HCT116 (cell line): ENCODE measurements around the gene TRIM31.
"Not testable (repeated sequence)": the region's sequence is repeated elsewhere in the genome, so short reads cannot be mapped to it uniquely, and the experiment has no call there.

Experiments
- ELF1 ChIP-seq: IDR thresholded peaks from 2 replicates; pipeline ENCODE4 v1.6.1; 2012; ENCODE audit warnings: low read depth, borderline replicate concordance
- JUND ChIP-seq: IDR thresholded peaks from 2 replicates; pipeline ENCODE4 v1.6.1; 2012
- POLR2A ChIP-seq: IDR thresholded peaks from 2 replicates; pipeline ENCODE4 v1.7.0; 2011; ENCODE audit warnings: borderline replicate concordance; ENCODE audit not compliant: insufficient read depth, insufficient read length; ENCODE audit errors: extremely low read depth
- POLR2AphosphoS5 ChIP-seq: IDR thresholded peaks from 2 replicates; pipeline ENCODE4 v1.6.1; 2011; ENCODE audit warnings: mild to moderate bottlenecking, low read depth, low read length, moderate library complexity
- ZNF274 ChIP-seq: fragments of 200-500 bp; sonication (Bioruptor generic); IDR thresholded peaks from 2 replicates; pipeline ENCODE4 v1.6.1; 2014; ENCODE audit warnings: mild to moderate bottlenecking, low read depth, low read length, inconsistent platforms
- TF ChIP-seq, protein P1 (sequence below), 3 experiments: fragments of 200-600 bp in 1 of 3; sonication (generic) in 1 of 3; IDR thresholded peaks in 2 of 3; conservative IDR thresholded peaks in 1 of 3; 2 replicates each; pipeline ENCODE4 v1.5.1; 2012 to 2017; ENCODE audit warnings: low read depth in 2 of 3, low read length in 2 of 3, antibody characterized with exemption in 1 of 3, borderline replicate concordance in 1 of 3, control low read depth in 1 of 3, mild to moderate bottlenecking in 1 of 3, mixed read lengths in 1 of 3, mixed run types in 1 of 3, moderate library complexity in 1 of 3; ENCODE audit not compliant: insufficient read depth in 1 of 3
- TF ChIP-seq, protein P2 (sequence below): IDR thresholded peaks from 2 replicates; pipeline ENCODE4 v1.6.1; 2012
- TF ChIP-seq, protein P3 (sequence below): IDR thresholded peaks from 2 replicates; pipeline ENCODE4 v1.6.1; 2011; ENCODE audit warnings: mild to moderate bottlenecking, low read length, moderate library complexity; ENCODE audit not compliant: insufficient replicate concordance; ENCODE audit errors: extremely low read depth

DNA sequence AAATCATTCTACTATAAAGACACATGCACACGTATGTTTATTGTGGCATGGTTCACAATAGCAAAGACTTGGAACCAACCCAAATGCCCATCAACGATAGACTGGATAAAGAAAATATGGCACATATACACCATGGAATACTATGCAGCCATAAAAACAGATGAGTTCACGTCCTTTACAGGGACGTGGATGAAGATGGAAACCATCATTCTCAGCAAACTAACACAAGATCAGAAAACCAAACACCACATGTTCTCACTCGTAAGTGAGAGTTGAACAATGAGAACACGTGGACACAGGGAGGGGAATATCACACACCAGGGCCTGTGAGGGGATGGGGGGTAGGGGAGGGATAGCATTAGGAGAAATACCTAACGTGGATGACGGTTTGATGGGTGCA is 27.4 kb upstream of the TRIM31 start:
- TF ChIP-seq, protein P1, sequence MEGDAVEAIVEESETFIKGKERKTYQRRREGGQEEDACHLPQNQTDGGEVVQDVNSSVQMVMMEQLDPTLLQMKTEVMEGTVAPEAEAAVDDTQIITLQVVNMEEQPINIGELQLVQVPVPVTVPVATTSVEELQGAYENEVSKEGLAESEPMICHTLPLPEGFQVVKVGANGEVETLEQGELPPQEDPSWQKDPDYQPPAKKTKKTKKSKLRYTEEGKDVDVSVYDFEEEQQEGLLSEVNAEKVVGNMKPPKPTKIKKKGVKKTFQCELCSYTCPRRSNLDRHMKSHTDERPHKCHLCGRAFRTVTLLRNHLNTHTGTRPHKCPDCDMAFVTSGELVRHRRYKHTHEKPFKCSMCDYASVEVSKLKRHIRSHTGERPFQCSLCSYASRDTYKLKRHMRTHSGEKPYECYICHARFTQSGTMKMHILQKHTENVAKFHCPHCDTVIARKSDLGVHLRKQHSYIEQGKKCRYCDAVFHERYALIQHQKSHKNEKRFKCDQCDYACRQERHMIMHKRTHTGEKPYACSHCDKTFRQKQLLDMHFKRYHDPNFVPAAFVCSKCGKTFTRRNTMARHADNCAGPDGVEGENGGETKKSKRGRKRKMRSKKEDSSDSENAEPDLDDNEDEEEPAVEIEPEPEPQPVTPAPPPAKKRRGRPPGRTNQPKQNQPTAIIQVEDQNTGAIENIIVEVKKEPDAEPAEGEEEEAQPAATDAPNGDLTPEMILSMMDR (IDR thresholded peaks at IDR 0.05 in 2 of 3, conservative IDR thresholded peaks at IDR 0.05 in 1 of 3; ENCODE audit: borderline replicate concordance in 1 of 3, insufficient read depth in 1 of 3, low read depth in 2 of 3, low read length in 2 of 3): not testable (repeated sequence)
- not testable (repeated sequence) for TF ChIP-seq ZNF274, JUND, ELF1, POLR2A, POLR2AphosphoS5
- TF ChIP-seq, protein P2, sequence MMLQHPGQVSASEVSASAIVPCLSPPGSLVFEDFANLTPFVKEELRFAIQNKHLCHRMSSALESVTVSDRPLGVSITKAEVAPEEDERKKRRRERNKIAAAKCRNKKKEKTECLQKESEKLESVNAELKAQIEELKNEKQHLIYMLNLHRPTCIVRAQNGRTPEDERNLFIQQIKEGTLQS: not testable (repeated sequence)
- TF ChIP-seq, protein P3, sequence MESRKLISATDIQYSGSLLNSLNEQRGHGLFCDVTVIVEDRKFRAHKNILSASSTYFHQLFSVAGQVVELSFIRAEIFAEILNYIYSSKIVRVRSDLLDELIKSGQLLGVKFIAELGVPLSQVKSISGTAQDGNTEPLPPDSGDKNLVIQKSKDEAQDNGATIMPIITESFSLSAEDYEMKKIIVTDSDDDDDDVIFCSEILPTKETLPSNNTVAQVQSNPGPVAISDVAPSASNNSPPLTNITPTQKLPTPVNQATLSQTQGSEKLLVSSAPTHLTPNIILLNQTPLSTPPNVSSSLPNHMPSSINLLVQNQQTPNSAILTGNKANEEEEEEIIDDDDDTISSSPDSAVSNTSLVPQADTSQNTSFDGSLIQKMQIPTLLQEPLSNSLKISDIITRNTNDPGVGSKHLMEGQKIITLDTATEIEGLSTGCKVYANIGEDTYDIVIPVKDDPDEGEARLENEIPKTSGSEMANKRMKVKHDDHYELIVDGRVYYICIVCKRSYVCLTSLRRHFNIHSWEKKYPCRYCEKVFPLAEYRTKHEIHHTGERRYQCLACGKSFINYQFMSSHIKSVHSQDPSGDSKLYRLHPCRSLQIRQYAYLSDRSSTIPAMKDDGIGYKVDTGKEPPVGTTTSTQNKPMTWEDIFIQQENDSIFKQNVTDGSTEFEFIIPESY: not testable (repeated sequence)
